ENCODE measurements around the gene ENO2.
"Not testable (repeated sequence)": the region's sequence is repeated elsewhere in the genome, so short reads cannot be mapped to it uniquely, and the experiment has no call there.

Gene ENO2

DNA sequence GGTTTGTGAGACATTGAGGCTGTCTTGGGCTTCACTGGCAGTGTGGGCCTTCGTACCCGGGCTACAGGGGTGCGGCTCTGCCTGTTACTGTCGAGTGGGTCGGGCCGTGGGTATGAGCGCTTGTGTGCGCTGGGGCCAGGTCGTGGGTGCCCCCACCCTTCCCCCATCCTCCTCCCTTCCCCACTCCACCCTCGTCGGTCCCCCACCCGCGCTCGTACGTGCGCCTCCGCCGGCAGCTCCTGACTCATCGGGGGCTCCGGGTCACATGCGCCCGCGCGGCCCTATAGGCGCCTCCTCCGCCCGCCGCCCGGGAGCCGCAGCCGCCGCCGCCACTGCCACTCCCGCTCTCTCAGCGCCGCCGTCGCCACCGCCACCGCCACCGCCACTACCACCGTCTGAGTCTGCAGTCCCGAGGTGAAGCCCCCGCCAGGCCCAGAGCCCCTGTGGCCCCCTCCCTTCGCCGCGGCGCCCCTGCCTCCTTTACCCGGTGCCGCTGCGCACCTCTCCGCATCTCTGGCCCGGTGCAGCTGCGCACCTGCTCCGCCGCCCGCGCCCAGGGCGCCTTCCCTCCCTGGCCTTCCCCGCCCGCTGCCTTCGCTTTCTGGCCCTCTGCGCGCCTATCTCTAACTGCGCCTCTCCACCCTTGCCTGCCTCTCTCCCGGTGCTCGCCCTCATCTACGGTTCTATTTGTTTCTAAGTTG lies at the start of gene ENO2:
TSS of gene ENO2 (plus strand) at position 335 of the 701 bp plus-strand sequence. CDS start 1,253 bp downstream, outside the sequence.
- Histone ChIP-seq H3K9ac (ENCODE audit: low read length) (peak within 1 kb of the TSS; percentile 74), H3K27ac (ENCODE audit: low read depth, low read length) (peak within 1 kb of the TSS; percentile 85), H3K27me3 (ENCODE audit: control insufficient read depth, insufficient read depth, low read length) (no peaks in the 10 kb centered on the region), H3K4me1 (ENCODE audit: control insufficient read depth, insufficient read depth, low read length) (peaks cover 8% of the 10 kb centered on the region), H3K36me3 (ENCODE audit: control insufficient read depth, insufficient read depth, low read length) (peaks cover 2% of the 10 kb centered on the region), H3K4me3 (ENCODE audit: low read length) (peak within 1 kb of the TSS; percentile 84)

DNA sequence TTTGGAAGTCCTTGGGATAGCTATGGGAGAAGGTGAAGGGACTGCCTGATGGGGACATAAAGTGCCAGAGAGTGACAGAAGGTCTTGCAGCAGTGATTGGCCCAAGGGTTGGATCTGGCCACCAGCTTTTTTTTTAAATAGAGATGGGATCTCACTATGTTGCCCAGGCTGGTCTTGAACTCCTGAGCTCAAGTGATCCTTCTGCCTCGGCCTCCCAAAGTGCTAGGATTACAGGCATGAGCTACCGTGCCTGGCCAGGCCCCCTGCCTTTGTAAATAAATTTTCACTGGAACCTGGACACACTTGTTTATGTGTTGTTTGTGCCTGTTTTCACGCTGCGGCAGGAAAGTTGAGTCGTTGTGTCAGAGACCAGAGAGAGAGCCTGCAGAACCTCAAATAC lies 49.1 kb upstream of the ENO2 start:
- not testable (repeated sequence) for H3K27me3 ChIP-seq (ENCODE audit: control insufficient read depth, insufficient read depth, low read length); H3K27ac ChIP-seq (ENCODE audit: low read depth, low read length); H3K9ac ChIP-seq (ENCODE audit: low read length); H3K4me3 ChIP-seq (ENCODE audit: low read length)
- Histone ChIP-seq H3K36me3 (ENCODE audit: control insufficient read depth, insufficient read depth, low read length) (peaks cover 34% of the 10 kb centered on the region), H3K4me1 (ENCODE audit: control insufficient read depth, insufficient read depth, low read length) (peaks cover 15% of the 10 kb centered on the region)

DNA sequence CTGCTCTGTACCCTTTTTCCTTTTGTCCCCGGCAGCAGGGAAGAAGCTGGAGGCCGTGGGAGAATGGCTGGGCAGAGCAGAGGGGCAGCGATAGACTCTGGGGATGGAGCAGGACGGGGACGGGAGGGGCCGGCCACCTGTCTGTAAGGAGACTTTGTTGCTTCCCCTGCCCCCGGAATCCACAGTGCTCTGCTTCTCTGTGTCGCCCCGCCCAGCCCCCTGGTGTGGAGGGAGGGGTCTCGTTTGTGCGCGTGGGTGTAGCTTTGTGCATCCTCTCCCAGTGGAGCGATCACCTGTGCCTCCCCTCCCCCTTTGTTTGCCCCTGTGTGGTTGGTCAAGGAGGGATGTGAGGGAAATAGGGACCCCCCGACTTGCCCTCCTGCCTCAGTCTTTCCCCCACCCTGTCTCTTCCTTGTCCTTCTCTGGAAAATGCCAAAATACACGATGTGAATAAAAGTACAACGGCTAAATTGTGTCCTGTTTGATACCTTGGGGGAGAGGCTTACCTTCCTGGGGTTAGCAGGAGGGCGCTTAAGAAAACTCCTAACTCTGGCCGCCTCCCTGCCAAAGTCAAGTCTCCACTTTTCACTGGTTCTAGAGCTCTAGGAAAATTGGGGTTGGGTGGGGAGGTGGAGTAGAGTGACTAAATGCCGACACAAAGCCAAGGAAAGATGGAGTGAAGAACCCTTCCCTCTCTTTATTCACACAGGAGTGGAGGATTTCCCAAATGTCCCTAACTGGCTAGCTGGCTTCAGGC lies 48.0 kb upstream of the ENO2 start:
- Histone ChIP-seq H3K4me3 (ENCODE audit: low read length) (peak overlapping the region; percentile 80), H3K4me1 (ENCODE audit: control insufficient read depth, insufficient read depth, low read length) (peaks cover 15% of the 10 kb centered on the region), H3K36me3 (ENCODE audit: control insufficient read depth, insufficient read depth, low read length) (peaks cover 35% of the 10 kb centered on the region), H3K27ac (ENCODE audit: low read depth, low read length) (peak overlapping the region; percentile 99), H3K9ac (ENCODE audit: low read length) (no peak overlapping the region), H3K27me3 (ENCODE audit: control insufficient read depth, insufficient read depth, low read length) (no peaks in the 10 kb centered on the region)

DNA sequence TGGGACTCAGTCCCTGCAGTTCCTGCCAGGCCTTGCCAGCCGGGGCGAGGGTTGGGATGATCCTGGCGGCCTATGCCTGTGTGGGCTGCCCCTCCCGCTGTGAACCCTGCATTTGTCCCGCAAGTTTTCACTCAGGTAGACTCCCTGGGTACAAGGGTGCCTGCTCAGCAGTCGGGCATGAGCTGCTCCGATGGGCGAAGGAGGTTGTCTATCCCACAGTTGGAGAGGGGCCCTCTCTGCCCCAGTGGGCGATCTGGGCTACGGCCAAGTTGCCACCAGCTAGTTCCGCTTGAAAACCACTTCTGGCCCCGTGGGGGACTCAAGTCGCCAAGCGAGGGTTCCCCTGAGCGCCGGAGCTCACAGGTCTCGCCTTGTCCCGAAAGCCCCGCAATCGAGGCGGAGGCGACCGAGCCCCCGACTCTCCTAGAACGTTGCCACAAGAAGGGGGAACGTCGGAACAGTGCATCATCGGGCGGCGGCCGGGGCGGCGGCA lies 47.4 kb upstream of the ENO2 start:
- H3K27me3 ChIP-seq (ENCODE audit: control insufficient read depth, insufficient read depth, low read length) = no peaks in the 10 kb centered on the region
- peaks cover 29% of the 10 kb centered on the region for H3K36me3 ChIP-seq (ENCODE audit: control insufficient read depth, insufficient read depth, low read length)
- H3K9ac ChIP-seq (ENCODE audit: low read length) = peak overlapping the region; percentile 75
- peaks cover 17% of the 10 kb centered on the region for H3K4me1 ChIP-seq (ENCODE audit: control insufficient read depth, insufficient read depth, low read length)
- peak overlapping the region; percentile 99 for H3K27ac ChIP-seq (ENCODE audit: low read depth, low read length)
- H3K4me3 ChIP-seq (ENCODE audit: low read length) = peak overlapping the region; percentile 80

DNA sequence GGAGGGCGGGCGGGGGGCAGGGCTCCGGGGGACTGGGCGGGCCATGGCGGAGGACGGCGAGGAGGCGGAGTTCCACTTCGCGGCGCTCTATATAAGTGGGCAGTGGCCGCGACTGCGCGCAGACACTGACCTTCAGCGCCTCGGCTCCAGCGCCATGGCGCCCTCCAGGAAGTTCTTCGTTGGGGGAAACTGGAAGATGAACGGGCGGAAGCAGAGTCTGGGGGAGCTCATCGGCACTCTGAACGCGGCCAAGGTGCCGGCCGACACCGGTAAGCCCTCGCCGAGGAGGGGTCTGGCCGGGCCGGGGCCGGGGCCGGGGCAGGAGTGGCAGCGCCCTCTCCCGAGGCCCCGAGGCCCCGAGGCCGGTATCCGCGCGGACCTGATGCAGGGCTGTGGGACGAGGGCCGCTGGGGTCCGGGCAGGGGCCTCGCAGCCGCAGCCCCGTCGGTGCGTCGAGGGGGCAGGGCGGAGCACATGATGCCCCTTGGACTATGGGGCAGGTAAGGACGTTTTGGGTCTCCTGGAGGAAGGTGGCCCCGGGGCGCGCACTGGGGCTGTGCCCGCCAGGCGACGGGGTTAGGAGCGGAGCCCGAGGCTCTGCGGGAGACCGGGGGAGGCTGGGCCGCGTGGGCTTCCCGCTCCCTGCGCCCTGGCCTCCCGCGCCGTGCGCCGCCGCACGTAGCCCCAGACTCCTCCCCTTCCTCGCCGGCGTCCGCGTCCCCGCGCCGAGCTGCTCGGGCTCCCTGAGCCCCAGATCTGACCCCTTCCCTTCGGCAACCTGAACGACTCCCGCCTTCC lies 46.8 kb upstream of the ENO2 start, which contains the start of gene TPI1:
TSS of gene TPI1 (plus strand) at position 119 of the 798 bp plus-strand sequence. CDS start at position 155, 36 bp downstream.
- Histone ChIP-seq H3K4me1 (ENCODE audit: control insufficient read depth, insufficient read depth, low read length) (peaks cover 20% of the 10 kb centered on the region), H3K36me3 (ENCODE audit: control insufficient read depth, insufficient read depth, low read length) (peaks cover 29% of the 10 kb centered on the region)

DNA sequence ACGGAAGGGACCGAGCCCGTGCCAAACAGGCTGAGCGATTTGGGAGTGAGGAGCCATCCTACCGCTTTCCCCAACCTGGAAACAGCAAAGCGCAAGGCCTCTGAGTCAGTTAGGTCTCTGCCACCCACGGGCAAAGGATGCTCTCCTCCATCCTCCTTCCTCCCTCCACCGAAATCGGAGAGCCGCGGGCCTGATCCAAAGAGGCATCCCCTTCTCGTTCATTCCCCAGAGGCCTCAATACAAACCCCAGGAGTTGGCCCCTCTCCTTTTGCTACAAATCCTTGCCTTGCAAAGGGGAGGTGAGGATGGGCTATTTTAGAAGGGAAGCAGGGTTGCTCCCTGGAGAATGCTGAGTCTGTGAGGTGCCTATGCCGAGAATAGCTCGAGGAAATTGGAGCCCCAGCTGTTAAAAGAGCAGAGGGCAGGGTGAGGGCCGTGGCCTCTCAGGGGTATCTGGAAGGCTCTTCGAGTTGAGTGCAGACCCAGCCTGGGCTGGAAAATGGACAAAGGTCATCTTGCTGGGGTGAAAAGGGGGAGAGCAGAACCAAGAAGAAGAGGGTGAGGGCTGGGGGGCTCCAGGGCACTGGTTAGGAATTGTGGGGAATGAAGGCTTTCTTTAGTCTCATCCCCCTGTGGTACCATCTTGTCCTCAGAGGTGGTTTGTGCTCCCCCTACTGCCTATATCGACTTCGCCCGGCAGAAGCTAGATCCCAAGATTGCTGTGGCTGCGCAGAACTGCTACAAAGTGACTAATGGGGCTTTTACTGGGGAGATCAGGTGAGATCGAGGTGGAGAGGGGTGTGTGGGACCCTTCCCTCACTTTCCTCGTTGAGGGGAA lies 46.0 kb upstream of the ENO2 start:
- Histone ChIP-seq H3K36me3 (ENCODE audit: control insufficient read depth, insufficient read depth, low read length) (peaks cover 24% of the 10 kb centered on the region), H3K9ac (ENCODE audit: low read length) (peak overlapping the region; percentile 76), H3K27ac (ENCODE audit: low read depth, low read length) (peak overlapping the region; percentile 99), H3K4me3 (ENCODE audit: low read length) (peak overlapping the region; percentile 74), H3K27me3 (ENCODE audit: control insufficient read depth, insufficient read depth, low read length) (no peaks in the 10 kb centered on the region), H3K4me1 (ENCODE audit: control insufficient read depth, insufficient read depth, low read length) (peaks cover 20% of the 10 kb centered on the region)

More for the DNA sequence above, 46.8 kb upstream of the ENO2 start, which contains the start of gene TPI1:
- peak within 1 kb of the TSS; percentile 97 for H3K9ac ChIP-seq (ENCODE audit: low read length)
- no peaks in the 10 kb centered on the region for H3K27me3 ChIP-seq (ENCODE audit: control insufficient read depth, insufficient read depth, low read length)
- H3K4me3 ChIP-seq (ENCODE audit: low read length) = peak within 1 kb of the TSS; percentile 80
- H3K27ac ChIP-seq (ENCODE audit: low read depth, low read length) = peak within 1 kb of the TSS; percentile 99

DNA sequence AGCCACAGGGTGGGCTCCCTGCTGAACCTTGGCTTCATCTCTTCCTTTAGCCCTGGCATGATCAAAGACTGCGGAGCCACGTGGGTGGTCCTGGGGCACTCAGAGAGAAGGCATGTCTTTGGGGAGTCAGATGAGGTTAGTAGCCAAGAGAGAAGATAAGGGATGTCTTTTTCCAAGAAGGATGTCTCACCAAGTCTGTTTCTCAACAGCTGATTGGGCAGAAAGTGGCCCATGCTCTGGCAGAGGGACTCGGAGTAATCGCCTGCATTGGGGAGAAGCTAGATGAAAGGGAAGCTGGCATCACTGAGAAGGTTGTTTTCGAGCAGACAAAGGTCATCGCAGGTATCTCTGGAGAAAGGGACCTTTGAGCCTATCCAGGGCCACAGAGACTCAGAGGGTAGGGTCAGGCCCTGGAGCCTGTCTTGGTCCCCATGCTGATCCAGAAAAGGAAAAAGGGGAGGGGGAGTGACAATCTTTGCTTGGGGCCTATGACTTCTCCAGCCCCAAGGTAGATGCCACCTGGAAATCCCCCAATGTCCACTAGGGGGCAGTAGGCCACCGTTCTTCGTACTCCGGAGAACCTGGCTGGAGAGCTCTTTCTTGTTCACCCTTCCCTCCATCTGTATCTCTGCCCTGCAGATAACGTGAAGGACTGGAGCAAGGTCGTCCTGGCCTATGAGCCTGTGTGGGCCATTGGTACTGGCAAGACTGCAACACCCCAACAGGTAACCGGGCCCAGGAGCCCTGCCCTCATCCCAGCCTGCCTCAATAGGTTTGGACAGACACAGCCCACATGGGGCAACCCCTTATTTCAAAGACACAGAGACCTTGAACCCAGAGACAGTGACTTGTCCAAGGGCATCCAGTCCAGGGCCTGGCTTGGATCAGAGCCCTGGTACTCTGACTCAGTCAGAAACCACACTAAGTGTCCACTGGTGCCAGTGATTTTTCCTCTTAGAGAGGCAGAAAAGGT lies 45.0 kb upstream of the ENO2 start:
- Histone ChIP-seq H3K9ac (ENCODE audit: low read length) (no peak overlapping the region), H3K27ac (ENCODE audit: low read depth, low read length) (no peak overlapping the region), H3K36me3 (ENCODE audit: control insufficient read depth, insufficient read depth, low read length) (peaks cover 24% of the 10 kb centered on the region), H3K27me3 (ENCODE audit: control insufficient read depth, insufficient read depth, low read length) (no peaks in the 10 kb centered on the region), H3K4me3 (ENCODE audit: low read length) (peak overlapping the region; percentile 74), H3K4me1 (ENCODE audit: control insufficient read depth, insufficient read depth, low read length) (peaks cover 23% of the 10 kb centered on the region)

DNA sequence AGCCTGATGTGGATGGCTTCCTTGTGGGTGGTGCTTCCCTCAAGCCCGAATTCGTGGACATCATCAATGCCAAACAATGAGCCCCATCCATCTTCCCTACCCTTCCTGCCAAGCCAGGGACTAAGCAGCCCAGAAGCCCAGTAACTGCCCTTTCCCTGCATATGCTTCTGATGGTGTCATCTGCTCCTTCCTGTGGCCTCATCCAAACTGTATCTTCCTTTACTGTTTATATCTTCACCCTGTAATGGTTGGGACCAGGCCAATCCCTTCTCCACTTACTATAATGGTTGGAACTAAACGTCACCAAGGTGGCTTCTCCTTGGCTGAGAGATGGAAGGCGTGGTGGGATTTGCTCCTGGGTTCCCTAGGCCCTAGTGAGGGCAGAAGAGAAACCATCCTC lies 44.1 kb upstream of the ENO2 start:
- Histone ChIP-seq H3K36me3 (ENCODE audit: control insufficient read depth, insufficient read depth, low read length) (peaks cover 19% of the 10 kb centered on the region), H3K4me1 (ENCODE audit: control insufficient read depth, insufficient read depth, low read length) (peaks cover 23% of the 10 kb centered on the region)
- H3K9ac ChIP-seq (ENCODE audit: low read length); H3K27ac ChIP-seq (ENCODE audit: low read depth, low read length); H3K4me3 ChIP-seq (ENCODE audit: low read length); H3K27me3 ChIP-seq (ENCODE audit: control insufficient read depth, insufficient read depth, low read length): not testable (repeated sequence)

DNA sequence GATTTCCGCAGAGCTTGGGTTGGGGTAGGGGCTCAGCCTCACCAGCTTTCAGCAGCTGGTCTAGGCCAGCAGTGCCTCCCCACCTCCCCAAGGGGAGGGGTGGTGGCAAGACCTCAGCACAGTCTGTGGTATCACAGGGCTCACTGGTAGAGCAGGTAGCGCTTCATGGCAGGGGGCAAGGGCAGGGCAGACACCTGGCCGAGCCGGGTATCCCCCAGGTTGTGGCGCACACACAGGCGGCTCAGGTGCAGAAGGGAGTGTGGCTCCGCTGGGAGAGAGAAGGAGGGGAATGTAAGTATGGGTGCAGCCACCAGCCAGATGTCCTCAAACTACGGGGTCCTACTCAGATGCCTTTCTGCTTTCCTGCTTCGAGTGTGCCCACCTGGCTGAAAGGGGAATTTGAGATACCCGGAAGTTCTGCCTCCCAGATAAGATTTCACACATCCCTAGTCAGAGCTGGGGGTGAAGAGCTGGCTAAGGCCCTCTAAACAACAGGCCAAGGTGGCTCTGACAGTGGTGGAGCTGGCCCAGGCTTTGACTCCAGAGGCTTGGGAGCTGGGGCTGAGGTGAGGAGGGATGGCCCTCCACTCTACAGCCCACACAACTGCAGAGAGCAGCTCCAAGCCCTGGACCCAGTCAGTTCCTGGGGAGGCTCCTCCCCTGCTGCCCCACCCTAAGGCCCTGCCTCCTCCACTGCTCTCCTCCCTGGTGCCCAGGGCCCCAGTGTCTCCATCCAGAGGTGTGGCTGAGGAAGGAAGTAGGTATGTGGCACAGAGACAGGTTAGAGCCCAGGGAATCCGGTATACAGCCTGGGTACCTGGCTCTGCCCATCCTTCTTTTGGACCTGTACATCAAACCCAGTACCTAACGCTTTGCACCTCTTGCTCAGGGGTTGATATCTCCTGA lies 43.1 kb upstream of the ENO2 start:
- H3K4me3 ChIP-seq (ENCODE audit: low read length) = peak overlapping the region; percentile 95
- peaks cover 19% of the 10 kb centered on the region for H3K36me3 ChIP-seq (ENCODE audit: control insufficient read depth, insufficient read depth, low read length)
- no peak overlapping the region for H3K27ac ChIP-seq (ENCODE audit: low read depth, low read length)
- H3K9ac ChIP-seq (ENCODE audit: low read length) = no peak overlapping the region
- no peaks in the 10 kb centered on the region for H3K27me3 ChIP-seq (ENCODE audit: control insufficient read depth, insufficient read depth, low read length)
- H3K4me1 ChIP-seq (ENCODE audit: control insufficient read depth, insufficient read depth, low read length) = peaks cover 23% of the 10 kb centered on the region
